ENCODE results near the gene KIAA1217.
"Not testable (repeated sequence)": the region's sequence is repeated elsewhere in the genome, so short reads cannot be mapped to it uniquely, and the experiment has no call there.

Gene KIAA1217

GRCh38 chr10:24292304-24293293 lies 83.7 kb downstream of the KIAA1217 start:
- no peak for DNase-seq

GRCh38 chr10:24299578-24300260 lies 90.8 kb downstream of the KIAA1217 start:
- DNase-seq, result no peak

- DNase-seq, result no peak
Measured at GRCh38 chr10:24303522-24304310, 94.8 kb downstream of the KIAA1217 start.

GRCh38 chr10:24305551-24306506 lies 96.9 kb downstream of the KIAA1217 start:
- DNase-seq, result no peak

GRCh38 chr10:24306507-24306875 lies 97.6 kb downstream of the KIAA1217 start:
- no peak for DNase-seq

- DNase-seq, result no peak
Measured at GRCh38 chr10:24307116-24307515, 98.2 kb downstream of the KIAA1217 start.

GRCh38 chr10:24307696-24308485 lies 99.0 kb downstream of the KIAA1217 start:
- DNase-seq, result no peak

GRCh38 chr10:24310104-24310503 lies 101.2 kb downstream of the KIAA1217 start:
- no peak for DNase-seq

- DNase-seq, result no peak
Measured at GRCh38 chr10:24311888-24312287, 103.0 kb downstream of the KIAA1217 start.

- DNase-seq, result no peak
Measured at GRCh38 chr10:24313283-24313682, 104.3 kb downstream of the KIAA1217 start.

GRCh38 chr10:24315211-24315610 lies 106.3 kb downstream of the KIAA1217 start:
- no peak for DNase-seq

GRCh38 chr10:24318517-24318916 lies 109.6 kb downstream of the KIAA1217 start:
- no peak for DNase-seq

- no peak for DNase-seq
Measured at GRCh38 chr10:24320373-24320772, 111.4 kb downstream of the KIAA1217 start.

- no peak for DNase-seq
Measured at GRCh38 chr10:24324651-24325050, 115.7 kb downstream of the KIAA1217 start.

- DNase-seq, result no peak
Measured at GRCh38 chr10:24331457-24331856, 122.5 kb downstream of the KIAA1217 start.

- no peak for DNase-seq
Measured at GRCh38 chr10:24333736-24334135, 124.8 kb downstream of the KIAA1217 start.

- DNase-seq, result no peak
Measured at GRCh38 chr10:24334279-24334939, 125.5 kb downstream of the KIAA1217 start.

GRCh38 chr10:24337723-24338122 lies 128.8 kb downstream of the KIAA1217 start:
- not testable (repeated sequence) for DNase-seq

GRCh38 chr10:24339387-24339786 lies 130.4 kb downstream of the KIAA1217 start:
- no peak for DNase-seq

- no peak for DNase-seq
Measured at GRCh38 chr10:24340446-24340845, 131.5 kb downstream of the KIAA1217 start.

GRCh38 chr10:24340883-24341282 lies 131.9 kb downstream of the KIAA1217 start:
- no peak for DNase-seq
